HG03354 (cell line): ENCODE data around the gene LAMTOR1.
A peak's percentile ranks its signal among the peaks of the same experiment; 100 is the strongest.
"Not testable (repeated sequence)": the region's sequence is repeated elsewhere in the genome, so short reads cannot be mapped to it uniquely, and the experiment has no call there.

Source experiments
- ATAC-seq: cut with Tn5 transposase; IDR thresholded peaks from one replicate; pipeline ENCODE4 v1.9.1; 2021; ENCODE audit warnings: mild to moderate bottlenecking; ENCODE audit not compliant: unreplicated experiment, poor library complexity, severe bottlenecking

LAMTOR1 gene

DNA sequence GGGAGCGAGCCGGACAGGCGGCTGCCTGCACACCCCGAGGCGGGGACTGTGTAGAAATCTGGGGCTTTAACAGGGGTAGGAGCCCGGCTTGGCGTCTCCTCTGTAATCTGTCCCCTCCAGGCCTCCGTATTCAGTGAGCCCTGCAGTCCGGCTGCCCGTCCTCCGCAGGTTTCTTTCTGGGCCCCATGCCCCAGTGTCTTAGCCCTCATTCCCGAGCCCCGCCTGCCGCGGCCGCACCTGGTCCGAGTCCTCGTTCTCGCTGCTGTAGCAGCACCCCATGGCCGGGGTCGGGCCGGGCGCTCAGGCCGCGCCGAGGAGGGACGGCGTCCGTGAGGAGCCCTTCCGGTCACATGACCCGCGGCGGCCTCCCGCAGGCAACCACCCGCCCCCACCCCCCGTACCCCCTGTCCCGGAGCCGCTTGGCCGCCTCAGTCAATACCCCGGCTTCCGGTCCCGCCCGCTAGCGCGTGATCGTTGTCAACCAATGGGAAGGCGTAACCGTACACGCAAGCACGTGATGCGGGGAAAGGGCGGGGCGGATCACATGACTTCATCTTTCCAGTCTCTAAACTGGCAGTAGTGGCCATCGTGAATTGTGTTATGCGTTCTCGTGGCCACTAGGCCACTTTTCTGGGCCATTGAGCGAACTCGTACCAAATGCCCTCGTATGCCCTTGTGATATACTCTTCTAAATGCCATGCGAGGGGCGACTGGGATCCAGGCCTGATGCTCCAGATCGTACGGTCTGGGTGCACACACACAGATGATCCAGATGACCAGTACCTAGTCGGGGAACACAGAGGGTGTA lies at the start of gene LAMTOR1:
TSS of gene LAMTOR1 (minus strand) at position 352 of the 808 bp plus-strand sequence. CDS start at position 279, 73 bp downstream.
- peak; percentile 92 for ATAC-seq

GRCh38 chr11:72150882-72151281 lies 47.8 kb upstream of the LAMTOR1 start:
- no peak for ATAC-seq

- ATAC-seq: no peak
These were observed 43.5 kb upstream of the LAMTOR1 start for GRCh38 chr11:72146625-72147024.

- ATAC-seq: no peak
These were observed 41.9 kb upstream of the LAMTOR1 start for GRCh38 chr11:72144807-72145565.

DNA sequence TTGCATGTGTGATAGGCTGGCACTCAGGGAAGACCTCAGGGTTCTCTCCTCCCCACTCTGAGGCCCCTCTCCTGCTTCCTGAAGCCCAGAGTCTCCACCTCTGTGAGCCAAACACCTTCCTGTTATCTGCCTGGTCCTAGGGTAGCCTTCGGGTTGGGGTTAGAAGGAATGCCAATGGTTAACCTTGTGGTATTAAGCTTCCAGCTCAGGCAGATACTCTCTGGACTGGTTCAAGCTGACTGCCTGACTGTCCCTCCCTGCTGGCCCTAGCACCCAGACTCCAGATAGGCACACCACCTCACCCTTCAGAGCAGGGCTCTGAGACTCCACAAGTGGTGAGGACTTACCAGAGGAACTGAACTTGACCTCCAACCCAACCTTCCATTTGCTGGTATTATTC lies 39.4 kb upstream of the LAMTOR1 start:
- ATAC-seq: not testable (repeated sequence)

- not testable (repeated sequence) for ATAC-seq
These were observed 39.0 kb upstream of the LAMTOR1 start for GRCh38 chr11:72142086-72142485.

GRCh38 chr11:72141066-72141465 lies 38.0 kb upstream of the LAMTOR1 start:
- no peak for ATAC-seq

GRCh38 chr11:72140661-72141060 lies 37.6 kb upstream of the LAMTOR1 start:
- ATAC-seq: no peak

- ATAC-seq: no peak
These were observed 36.4 kb upstream of the LAMTOR1 start for GRCh38 chr11:72139500-72139899.

DNA sequence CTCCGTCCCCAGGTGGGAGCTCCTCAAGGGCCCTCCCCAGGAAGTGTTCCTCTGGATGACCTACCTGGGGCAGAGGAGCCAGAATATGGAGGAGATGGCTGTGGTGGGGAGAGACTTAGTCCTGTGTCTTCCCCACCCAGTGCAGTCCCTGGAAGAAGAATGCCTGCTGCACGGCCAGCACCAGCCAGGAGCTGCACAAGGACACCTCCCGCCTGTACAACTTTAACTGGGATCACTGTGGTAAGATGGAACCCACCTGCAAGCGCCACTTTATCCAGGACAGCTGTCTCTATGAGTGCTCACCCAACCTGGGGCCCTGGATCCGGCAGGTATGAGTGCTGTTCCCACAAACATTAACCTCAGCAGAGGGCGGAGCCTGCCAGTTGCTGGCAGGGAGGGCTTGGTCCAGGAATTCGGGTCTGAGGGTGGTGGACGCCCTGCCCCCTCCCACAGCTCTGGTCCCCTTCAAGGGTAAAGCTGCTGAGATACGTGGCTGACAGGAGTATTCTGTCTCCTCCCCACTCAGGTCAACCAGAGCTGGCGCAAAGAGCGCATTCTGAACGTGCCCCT lies 35.8 kb upstream of the LAMTOR1 start:
- no peak for ATAC-seq

DNA sequence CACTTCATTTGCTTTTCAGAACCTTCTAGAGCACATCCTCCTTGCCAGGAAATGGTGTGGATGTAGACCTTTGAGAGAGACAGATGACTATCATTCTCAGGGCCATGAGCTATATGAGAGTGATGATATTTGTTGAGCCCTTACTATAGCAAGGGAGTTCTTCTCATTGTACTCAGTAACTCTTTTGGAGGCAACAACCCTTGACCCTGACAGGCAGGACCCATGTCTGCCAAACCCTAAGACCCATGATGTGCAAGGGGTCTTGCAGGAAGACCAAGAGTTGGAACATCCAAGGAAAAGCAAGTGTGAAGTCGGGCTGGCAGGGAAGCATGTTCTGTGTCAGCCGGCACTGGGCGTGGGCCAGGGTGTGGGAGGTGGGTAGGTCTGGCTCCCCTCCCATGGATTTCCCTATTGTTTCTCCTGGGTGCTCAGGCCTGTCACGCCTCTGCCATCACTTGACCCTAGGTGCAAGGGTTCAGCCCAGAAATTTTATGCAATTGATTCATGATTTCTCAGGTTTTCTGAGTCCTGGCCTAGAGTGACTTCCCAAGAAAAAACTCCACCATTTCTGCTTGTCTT lies 33.7 kb upstream of the LAMTOR1 start:
- ATAC-seq: no peak

- ATAC-seq: no peak
These were observed 33.0 kb upstream of the LAMTOR1 start for GRCh38 chr11:72135891-72136683.

GRCh38 chr11:72135473-72135872 lies 32.4 kb upstream of the LAMTOR1 start, which contains the start of gene FOLR3:
Gene FOLR3, plus strand, starts transcription at chr11:72135725. Its CDS starts 228 bp downstream, at chr11:72135953.
- ATAC-seq: not testable (repeated sequence)

GRCh38 chr11:72132646-72133045 lies 29.5 kb upstream of the LAMTOR1 start:
- ATAC-seq: no peak

GRCh38 chr11:72129381-72129780 lies 26.3 kb upstream of the LAMTOR1 start:
- ATAC-seq: no peak

- no peak for ATAC-seq
These were observed 24.8 kb upstream of the LAMTOR1 start for GRCh38 chr11:72127923-72128322.

DNA sequence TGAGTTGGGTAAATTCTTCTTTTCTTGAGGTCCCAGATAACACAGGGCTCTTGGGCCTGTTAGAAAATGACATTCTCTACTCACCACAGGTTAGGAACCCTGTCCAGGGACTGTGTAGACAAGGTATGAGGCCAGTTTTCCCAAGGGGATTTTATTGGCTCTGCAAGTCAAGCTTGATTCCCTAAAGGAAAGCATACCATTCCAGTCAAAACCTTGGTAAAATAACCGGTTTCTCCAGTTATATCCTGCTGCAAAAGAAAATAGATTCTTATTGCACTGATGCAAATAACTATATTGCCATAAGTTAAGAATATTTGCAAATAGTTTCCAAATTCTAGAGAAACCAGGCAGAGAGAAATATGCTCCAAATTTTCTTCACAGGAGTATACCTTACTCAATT lies 22.9 kb upstream of the LAMTOR1 start:
- ATAC-seq: no peak

- ATAC-seq: no peak
These were observed 20.9 kb upstream of the LAMTOR1 start for GRCh38 chr11:72124046-72124445.

- ATAC-seq: no peak
These were observed 20.1 kb upstream of the LAMTOR1 start for GRCh38 chr11:72123117-72123653.
